Skin epidermis (tissue), 12 donors: Measurements from ENCODE around the gene C19orf73.

ENCODE experiments used
- H3K27ac ChIP-seq, 21 experiments: fragments of 200-600 bp; sonication (generic) in 11 of 21; one replicate each; pipeline ENCODE4 v1.5.0; 2020; ENCODE audit warnings: mild to moderate bottlenecking in 3 of 21, inconsistent platforms in 2 of 21, moderate library complexity in 2 of 21
- H3K4me3 ChIP-seq, 7 experiments: fragments of 200-600 bp; sonication (generic) in 2 of 7; one replicate each; pipeline ENCODE4 v1.5.0; 2020; ENCODE audit warnings: inconsistent platforms in 2 of 7, mild to moderate bottlenecking in 2 of 7, moderate library complexity in 1 of 7

Gene C19orf73

DNA sequence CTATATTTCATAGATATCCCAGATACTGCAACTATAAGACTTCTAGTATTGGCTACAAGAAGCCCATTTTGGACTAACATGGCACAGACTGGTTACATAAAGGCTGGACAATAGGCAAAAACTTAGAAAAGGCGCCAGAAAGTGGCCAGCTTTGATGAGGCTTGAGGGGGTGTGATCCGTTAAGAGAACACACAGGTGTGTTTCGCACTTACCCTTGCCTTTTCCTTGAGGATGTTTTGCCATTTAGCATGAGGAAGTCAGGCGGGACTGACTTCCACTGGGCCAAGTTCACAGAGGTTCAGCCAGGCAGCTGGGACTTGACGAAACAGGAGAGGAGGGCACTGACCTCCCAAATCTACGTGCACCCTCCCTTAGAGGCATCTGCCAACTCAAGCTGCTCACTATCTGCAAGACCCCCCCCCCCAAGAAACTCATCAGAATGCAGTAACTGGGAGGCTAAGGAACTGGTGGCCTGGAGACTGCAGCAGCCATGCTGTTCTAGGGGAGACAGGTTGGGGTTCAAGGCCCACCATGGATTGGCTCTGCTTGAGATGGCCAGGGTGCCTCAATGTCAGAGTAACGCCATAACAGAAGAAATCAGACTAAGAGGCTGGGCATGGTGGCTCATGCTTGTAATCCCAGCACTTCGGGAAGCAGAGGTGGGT, 9.2 kb downstream of the C19orf73 start:
- H3K4me3 ChIP-seq: no peak overlapping the region
- H3K27ac ChIP-seq: no peak overlapping the region

DNA sequence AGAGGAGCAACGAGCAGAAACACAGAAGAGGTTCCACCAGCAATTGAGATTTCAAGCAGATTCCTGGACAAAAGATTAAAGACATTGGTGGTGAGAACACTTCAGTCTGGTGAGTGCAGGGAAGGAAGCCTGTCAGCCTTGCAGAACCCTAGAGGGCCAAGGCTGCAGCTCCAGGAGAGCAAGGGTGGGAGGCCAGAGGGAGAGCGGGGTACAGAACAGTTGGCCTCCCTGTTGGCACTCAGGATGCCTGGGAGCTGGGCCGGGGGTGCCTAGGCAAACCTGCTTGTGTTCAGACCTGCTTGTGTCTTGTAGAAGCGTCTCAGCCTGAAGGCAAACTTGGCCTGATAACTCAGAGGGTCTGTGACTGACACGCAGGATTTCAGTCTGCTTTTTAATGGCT, 9.9 kb downstream of the C19orf73 start:
- H3K27ac ChIP-seq: no peak overlapping the region

DNA sequence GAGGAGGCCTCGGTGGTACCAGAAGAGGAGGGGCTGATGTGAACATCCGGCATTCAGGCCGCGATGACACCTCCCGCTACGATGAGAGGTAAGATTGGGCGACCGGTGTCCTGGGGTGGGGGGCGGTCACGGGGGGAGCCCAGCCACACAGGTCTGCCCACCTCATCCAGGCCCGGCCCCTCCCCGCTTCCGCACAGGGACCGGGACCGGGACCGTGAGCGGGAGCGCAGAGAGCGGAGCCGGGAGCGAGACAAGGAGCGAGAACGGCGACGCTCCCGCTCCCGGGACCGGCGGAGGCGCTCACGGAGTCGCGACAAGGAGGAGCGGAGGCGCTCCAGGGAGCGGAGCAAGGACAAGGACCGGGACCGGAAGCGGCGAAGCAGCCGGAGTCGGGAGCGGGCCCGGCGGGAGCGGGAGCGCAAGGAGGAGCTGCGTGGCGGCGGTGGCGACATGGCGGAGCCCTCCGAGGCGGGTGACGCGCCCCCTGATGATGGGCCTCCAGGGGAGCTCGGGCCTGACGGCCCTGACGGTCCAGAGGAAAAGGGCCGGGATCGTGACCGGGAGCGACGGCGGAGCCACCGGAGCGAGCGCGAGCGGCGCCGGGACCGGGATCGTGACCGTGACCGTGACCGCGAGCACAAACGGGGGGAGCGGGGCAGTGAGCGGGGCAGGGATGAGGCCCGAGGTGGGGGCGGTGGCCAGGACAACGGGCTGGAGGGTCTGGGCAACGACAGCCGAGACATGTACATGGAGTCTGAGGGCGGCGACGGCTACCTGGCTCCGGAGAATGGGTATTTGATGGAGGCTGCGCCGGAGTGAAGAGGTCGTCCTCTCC, 11.1 kb downstream of the C19orf73 start:
- Histone ChIP-seq H3K4me3 (no peak overlapping the region), H3K27ac (no peak overlapping the region)

More for the DNA sequence above, 9.9 kb downstream of the C19orf73 start:
- no peak overlapping the region for H3K4me3 ChIP-seq

DNA sequence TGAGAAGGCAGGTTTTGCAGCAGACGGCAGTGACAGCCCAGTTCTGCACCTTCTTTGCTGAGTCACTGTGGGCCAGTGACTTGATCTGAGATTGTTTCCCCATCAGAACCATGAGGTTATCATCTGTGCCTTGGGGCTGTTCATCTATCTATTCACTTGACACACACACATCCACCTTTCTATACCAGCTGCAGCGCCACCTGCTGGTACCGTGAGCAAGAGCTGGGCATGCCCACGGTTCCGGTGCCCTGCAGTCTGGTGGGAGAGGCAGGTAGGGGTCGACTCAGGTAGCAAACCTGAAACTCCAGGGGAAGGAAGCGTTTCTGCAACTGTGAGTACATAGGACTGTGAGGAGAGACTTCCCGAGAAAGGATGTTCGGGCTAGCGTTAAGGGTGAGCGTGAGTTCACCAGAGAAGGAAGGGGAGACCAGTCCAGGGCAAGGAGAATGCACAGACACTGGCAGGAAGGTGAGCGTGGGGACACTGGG, 12.3 kb downstream of the C19orf73 start:
- Histone ChIP-seq H3K4me3 (no peak overlapping the region), H3K27ac (no peak overlapping the region)

DNA sequence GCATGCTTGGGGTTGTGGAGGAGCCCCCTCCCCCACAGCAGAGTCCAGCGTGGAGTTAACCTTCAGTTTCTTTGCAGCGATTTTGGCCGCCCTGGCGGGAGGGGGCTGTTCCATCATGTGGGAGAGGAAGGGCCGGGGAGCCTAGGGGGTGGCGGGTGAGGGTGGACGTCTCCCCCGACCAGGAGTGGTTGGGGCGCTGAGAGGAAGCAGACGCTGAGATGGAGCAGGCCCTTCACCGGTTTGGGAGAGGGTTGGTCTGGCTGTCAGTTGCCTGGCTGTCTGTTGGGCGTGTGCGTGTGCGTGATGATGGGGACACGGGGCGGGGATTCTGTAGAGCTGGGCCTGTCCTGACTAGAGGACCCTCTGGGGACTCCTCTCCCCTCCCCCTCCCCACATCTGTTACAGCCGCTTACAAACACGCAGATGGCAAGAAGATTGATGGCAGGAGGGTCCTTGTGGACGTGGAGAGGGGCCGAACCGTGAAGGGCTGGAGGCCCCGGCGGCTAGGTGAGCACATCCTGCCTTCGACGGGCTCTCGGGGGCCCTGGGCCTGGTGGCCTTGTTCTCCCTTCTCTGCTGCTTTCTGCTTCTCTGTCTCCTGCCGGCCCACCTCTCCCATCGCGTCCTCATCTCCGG, 14.6 kb downstream of the C19orf73 start:
- H3K27ac ChIP-seq: no peak overlapping the region
- no peak overlapping the region for H3K4me3 ChIP-seq

DNA sequence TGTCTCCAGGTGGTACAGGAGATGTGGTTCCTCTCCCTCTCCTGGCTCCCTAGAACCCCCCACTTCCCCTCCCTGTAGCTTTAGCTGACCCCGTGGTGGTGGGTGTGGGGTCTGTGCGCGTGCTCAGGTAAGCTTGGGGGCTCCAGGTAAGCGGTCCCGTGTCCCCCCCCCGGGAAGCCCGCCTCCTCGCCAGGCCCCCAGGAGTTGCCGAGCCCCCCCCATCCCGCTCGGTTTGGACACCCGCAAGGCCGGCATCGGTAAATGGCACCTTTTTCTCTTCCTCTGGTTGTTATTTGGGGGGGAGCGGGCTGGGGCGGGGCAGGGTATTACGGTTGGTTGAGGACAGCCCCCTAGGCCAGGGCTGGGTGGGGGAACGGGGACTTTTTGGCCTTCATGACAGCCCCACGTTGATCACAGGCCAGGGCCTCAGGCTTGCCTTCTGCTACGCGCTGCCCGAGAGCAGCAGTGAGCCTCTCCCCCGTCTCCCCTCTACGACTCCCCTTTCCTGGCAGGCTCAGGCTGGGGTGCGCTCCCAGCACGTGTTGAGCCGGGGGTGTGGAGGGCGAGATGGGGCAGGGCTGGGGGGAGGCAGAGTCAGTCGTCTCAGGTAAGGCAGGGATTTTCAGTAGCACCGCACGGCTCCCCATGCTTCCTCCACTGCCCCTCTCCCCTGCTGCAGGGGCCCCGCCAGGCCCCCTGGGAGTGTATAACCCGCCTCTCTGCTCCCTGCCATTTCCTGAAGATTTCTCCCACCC, 15.4 kb downstream of the C19orf73 start:
- no peak overlapping the region for H3K27ac ChIP-seq

DNA sequence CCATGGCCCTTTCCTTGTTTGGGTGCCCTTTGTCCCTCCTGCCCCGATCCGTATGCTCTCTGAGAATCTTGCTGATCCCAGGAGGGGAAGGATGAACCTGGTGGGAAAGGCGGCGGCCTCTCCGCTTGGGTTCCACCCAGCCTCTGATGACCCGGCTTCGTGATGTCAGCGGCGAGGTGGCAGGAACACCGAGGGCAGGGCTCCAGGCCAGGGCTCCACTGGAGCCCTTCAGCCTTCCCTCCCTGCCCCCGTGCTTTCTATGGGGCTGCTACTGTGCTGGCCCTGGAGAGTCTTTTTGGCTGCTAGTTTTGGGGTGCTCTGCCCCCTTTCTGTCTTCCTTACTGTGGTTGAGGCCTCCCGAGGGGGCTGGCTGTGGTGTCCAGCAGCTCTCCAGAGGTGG, 16.6 kb downstream of the C19orf73 start:
- Histone ChIP-seq H3K4me3 (no peak overlapping the region), H3K27ac (no peak overlapping the region)

More for the DNA sequence above, 15.4 kb downstream of the C19orf73 start:
- no peak overlapping the region for H3K4me3 ChIP-seq

DNA sequence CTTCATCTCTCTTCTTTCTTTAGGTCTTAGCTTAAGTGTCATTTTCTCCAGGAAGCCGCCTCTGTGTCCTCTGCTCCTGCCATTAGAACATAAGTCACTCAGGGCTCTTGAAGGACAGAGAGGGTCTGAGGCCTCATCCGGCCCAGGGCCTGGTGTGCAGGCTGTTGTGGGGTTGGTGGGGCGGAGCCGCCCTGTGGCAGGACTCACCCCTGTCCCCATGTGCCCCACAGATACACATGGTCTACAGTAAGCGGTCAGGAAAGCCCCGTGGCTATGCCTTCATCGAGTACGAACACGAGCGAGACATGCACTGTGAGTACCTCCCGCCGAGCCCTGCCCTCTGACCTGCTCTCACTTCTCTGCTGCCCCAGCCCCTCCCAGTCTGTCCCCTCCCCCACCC, 17.8 kb downstream of the C19orf73 start:
- no peak overlapping the region for H3K27ac ChIP-seq
- H3K4me3 ChIP-seq: no peak overlapping the region

DNA sequence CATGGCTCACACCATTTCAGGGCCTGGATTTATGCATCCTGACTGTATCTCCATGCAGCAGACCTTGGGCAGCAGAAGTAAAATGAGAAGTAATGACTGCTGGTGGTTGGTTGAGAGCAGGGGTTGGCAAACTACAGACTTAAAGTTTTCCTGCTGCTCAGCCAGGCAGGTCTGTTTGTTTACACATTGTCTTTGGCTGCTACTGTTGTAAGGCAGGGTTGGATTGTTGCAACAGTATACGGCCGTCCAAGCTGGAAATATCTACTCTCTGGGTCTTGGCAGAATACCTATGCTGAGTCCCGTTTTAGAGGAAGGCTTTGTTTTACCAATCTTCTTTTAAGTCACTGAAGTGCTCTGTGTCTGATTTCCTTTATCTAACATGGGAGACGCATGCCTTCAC, 20.1 kb downstream of the C19orf73 start:
- Histone ChIP-seq H3K27ac (no peak overlapping the region), H3K4me3 (no peak overlapping the region)

DNA sequence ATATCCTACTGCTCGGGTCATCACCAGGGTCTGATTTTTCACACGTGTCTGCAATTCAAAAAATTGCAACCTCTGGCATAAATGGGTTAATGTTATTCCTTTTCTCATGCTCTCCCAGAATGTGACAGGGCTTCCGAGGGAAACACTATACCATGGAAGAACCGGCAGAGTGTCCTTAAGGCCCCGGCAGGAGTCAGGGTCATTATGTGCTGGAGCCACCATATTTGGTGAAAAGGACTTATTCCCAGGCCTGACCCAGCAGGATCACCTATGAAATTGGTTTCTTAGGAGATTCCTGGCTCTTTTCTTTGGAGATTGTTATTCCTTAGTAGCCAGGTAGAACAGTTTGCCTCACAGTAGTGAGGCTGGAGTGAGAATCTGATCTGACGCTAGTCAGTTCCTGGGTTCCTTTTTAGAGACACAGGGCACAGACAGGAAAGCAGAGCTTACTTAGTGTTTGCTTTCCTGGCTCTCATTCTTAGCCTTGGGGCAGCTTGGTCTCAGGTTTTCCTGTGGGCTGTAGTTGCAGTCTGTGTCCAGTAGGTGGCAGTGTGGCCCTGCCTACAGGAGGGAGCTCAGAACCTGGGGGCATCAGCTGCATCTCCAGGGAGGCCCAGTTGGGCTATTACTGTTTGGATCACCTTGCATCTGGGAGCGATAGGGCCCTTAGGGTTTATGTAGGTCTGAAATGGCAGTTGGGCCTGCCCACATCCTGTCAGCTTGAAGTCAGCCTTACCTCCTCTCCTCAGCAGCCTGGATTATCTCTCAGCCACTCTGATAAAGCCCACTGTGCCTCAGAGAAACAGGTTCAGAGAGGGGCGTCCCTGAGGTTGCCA, 21.3 kb downstream of the C19orf73 start:
- Histone ChIP-seq H3K4me3 (no peak overlapping the region), H3K27ac (no peak overlapping the region)

DNA sequence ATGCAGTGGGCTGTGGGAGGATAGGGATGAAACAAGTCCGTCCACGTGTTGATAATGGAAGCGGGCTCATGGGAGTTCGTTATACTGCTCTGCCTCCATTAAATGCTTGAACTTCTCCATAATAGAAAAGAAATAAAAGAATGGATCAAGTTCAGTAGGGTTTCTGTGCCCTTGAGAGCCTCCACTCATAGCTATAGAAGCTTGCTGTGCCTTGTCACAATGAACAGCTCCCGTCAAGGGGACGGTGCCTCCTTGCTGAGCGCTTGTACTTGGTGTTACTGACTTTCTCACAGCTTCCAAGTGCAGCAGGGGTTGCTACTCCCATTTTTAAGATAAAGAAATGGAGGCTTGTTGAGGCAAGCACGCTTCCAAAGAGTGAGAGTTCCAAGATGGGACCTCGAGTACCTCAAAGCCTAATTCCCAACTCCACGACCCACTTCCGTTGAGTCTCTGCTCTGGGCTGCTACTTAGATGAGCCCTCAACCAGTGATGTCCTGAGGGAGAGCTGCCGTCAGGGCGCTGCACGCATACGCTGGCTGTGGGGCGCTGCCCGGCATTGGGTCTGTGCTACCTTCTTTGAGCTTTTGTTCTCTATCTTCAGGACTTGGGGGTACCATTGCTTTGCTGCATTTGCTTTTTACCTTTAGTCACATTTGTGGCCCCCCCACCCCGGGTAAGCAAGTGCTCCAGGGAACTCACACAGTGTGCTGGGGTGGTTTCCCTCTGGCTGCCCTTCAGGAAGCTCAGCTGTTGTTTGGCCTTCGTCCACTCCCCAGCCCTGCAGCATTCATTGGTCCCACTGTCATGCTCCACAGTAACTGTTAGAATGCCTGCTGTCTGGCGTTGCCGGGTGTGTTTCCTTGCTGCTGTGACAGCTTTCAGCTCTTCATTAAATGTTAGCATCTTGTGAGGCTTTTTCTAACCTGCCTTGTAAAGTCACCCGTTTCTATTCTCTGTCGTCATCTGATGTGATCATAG, 24.1 kb downstream of the C19orf73 start:
- no peak overlapping the region for H3K27ac ChIP-seq

DNA sequence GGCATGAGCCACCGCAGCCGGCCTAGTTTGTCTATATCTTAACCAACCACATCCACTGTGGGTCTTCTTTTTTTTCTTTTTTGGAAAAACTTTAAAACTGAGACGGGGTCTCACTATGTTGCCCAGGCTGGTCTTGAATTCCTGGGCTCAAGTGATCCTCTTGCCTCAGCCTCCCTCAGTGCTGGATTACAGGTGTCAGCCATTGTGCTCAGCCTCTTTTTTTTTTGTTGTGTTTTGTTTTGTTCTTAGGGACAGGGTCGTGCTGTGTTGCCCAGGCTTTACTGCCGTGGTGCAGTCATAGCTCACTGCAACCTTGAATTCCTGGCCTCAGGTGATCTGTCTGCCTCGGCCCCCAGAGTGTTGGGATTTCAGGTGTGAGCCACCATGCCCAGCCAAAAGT, 26.3 kb downstream of the C19orf73 start:
- Histone ChIP-seq H3K27ac (no peak overlapping the region), H3K4me3 (no peak overlapping the region)

More for the DNA sequence above, 24.1 kb downstream of the C19orf73 start:
- no peak overlapping the region for H3K4me3 ChIP-seq

DNA sequence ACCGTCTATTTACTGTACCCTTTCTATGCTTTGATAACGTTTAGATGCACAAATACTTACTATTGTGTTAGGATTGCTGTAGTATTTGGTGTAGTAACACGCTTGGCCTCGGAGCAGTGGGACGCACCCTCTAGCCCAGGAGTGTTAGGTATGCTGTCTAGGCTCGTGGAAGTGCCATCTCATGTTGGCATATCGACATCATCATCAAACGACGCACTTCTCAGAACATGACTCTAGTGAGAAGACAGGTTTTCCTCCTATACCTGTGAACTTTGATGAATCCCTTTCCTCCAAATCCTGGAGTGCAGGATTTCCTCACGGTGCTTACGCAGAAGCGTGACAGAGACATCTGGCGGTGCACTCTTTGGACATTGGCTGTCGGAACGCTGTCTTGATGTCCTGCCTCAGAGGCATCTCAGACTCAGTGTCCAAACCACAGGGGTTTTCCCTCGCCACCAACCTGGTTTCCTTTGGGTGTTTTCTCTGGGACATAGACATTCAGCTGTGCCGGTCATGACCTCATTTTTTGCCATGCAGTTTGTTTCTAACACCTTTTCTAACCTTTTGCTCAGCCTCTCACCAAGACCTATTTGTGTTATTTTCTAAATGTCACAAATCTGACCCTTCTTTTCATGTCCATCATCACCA, 27.4 kb downstream of the C19orf73 start:
- no peak overlapping the region for H3K27ac ChIP-seq
- H3K4me3 ChIP-seq: no peak overlapping the region

DNA sequence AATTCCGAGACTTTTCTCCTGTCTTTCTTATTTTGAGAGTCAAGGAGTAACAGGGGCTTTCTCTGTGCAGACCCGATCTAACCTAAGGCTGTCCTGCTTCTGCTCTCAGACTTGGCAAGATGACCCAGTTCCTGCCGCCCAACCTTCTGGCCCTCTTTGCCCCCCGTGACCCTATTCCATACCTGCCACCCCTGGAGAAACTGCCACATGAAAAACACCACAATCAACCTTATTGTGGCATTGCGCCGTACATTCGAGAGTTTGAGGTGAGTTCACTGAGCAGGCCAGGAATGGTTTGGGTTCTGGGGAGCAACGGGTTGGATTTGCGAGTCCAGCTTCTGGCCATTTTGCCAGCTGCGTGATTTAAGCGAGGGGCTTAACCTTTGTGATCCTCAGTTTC, 32.6 kb downstream of the C19orf73 start:
- peak overlapping the region in 17 of 21 experiments; percentile 0 to 99 (median 93) for H3K27ac ChIP-seq
- H3K4me3 ChIP-seq: peak overlapping the region; percentile 71 to 91 (median 82)

DNA sequence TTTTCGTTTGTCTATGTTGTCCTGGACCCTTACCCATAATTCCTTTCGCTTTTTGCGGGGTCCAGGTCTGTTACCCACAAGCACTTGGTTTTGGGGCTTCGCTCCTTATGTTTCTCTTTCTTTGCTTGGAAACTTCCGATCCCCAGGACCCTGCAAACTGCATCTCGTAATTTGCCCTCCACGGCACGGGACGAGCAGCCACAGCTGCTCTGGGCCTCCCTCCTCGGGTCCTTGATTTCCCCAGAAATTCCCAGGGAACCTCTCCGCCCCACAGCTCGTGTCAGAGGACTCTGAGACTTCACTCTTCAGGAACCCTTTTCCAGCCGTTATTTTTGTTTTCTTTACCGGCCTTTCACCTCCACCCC, 33.1 kb downstream of the C19orf73 start:
- Histone ChIP-seq H3K27ac (peak overlapping the region; percentile 49 to 99 (median 93)), H3K4me3 (peak overlapping the region; percentile 71 to 91 (median 82))

DNA sequence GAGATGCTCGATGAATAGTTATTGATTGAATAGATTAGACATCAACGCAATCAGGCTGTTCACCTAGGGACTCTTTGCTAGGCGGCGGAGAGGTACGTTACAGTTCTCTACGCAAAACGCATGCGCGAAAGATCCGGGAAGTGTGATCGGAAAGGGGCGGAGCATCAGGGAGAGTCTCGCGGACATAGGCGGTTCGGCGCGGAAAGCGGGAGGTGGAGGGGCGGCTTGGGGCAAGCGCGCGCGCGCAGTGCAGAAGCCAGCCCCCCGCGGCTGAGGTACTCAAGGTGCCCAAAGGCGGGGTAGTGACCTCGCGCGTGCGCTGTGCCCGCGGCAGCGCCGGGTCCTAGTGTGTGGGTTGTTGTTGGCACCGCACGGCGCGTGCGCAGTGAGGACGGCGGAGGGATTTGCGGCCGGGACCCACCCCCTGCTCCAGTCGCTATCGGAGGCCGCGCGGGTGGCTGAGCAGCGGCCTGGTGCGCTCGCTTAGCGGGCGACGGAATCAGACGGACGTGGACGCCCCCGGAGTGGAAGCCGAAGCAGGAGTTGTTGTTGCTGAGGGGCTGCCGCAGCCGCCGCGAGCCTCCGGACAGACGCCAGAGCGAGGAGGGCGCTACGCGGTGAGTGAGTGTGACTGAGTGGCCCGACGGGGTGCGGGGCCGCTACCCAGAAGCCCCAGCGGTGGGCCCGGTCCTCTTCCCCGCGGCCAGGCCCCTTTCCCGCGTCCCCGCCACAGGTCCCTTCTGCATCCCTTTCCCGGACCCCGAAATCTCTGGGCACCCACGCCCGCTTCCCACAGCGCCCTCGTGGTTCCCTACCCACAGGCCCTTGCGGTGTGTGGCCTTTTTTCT, 33.7 kb downstream of the C19orf73 start, which contains the start of gene SNRNP70:
Gene SNRNP70, plus strand, starts transcription at position 432 of the 848 bp plus-strand sequence. CDS start 964 bp downstream, outside the sequence.
- H3K4me3 ChIP-seq: peak within 1 kb of the TSS; percentile 71 to 91 (median 82)
- H3K27ac ChIP-seq: peak within 1 kb of the TSS; percentile 49 to 99 (median 93)
